Thoracic aorta (tissue), 2 donors: ENCODE measurements around the gene KIRREL2. TPM values are rescaled to one million over a fixed set of nuclear protein-coding genes. Genes with fewer than 3 reads are reported as not detected.

Experiments
- ATAC-seq: fragments of 150-250 bp; one replicate; pipeline ENCODE4 v1.8.0; 2017; ENCODE audit warnings: low read depth; ENCODE audit not compliant: insufficient number of reproducible peaks, low FRiP score
- DNase-seq: peaks from one replicate; pipeline ENCODE4 v3.0.0-alpha.2; 2020; ENCODE audit warnings: low spot score
- H3K27ac ChIP-seq, 2 donors: fragments of 200-600 bp; sonication (generic); 1 replicate in 1 of 2; 2 replicates in 1 of 2; pipeline ENCODE4 v1.5.1; 2016; ENCODE audit warnings: mild to moderate bottlenecking in 2 of 2, moderate library complexity in 2 of 2
- H3K27me3 ChIP-seq: fragments of 200-600 bp; sonication (generic); replicated peaks from 2 replicates; pipeline ENCODE4 v1.6.0; 2016; ENCODE audit warnings: mild to moderate bottlenecking; ENCODE audit not compliant: insufficient read depth
- H3K36me3 ChIP-seq: fragments of 200-600 bp; sonication (generic); one replicate; pipeline ENCODE4 v1.5.1; 2016
- H3K4me1 ChIP-seq, 2 donors: fragments of 200-600 bp; sonication (generic); 1 replicate in 1 of 2; 2 replicates in 1 of 2; pipeline versions ENCODE4 v1.5.1 to v1.6.0; 2016; ENCODE audit warnings: low read depth in 2 of 2, mild to moderate bottlenecking in 1 of 2; ENCODE audit not compliant: control insufficient read depth in 1 of 2
- H3K4me3 ChIP-seq: fragments of 200-600 bp; sonication (generic); 2 replicates; pipeline ENCODE4 v1.5.1; 2016; ENCODE audit warnings: mild to moderate bottlenecking
- H3K9me3 ChIP-seq: fragments of 200-600 bp; sonication (generic); 2 replicates; pipeline ENCODE4 v1.5.1; 2016
- CTCF ChIP-seq: fragments of 200-600 bp; sonication (generic); IDR thresholded peaks from one replicate; pipeline ENCODE4 v1.5.1; 2019; ENCODE audit warnings: antibody characterized with exemption
- total RNA-seq, 2 donors: library from RNA; depleted of rRNA; stranded (reverse); fragments of >200 nt; gene quantifications; one replicate each; pipeline versions ENCODE4 v1.1.0 to v1.2.3, GENCODE V29; 2016

Gene KIRREL2
- total RNA-seq, 2 donors from 2014 or later, result 0.92 TPM; not detected in 1

DNA sequence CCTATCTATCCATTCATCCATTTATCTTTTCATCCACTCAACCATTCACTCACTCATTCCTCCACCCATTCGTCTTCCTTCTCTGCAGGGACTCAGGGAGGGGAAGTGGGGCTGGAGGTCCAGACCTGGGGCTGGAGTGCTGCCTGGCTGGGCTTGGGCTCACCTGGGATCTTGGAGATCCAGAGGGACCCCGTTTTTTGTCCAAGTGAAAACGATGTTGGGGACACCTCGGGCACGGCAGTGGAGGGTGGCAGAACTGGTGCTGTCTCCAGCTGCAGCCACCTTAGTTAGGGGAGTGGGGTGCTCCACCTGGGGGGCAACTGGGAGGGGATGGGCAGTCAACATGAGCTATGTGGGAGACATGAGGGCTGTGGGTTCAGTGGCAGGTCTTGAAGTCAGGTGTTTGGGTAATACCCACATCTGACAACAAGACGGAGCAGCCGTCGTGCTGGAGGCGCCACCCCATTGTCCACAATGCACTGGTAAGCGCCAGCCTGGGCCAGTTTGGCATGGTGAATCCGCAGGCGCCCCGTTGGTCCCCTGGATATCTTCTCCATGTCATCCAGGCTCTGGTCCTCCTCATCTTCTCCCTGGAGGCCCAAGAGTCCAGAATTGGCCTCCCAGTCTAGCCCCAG lies 14.6 kb upstream of the KIRREL2 start:
- no peak for TF ChIP-seq CTCF
- peaks cover 10% of the 10 kb centered on the region for H3K9me3 ChIP-seq
- no peak overlapping the region for H3K4me3 ChIP-seq
- peaks cover 9% of the 10 kb centered on the region for H3K27me3 ChIP-seq
- no peak for ATAC-seq
- no peak overlapping the region for H3K27ac ChIP-seq
- H3K36me3 ChIP-seq, result no peaks in the 10 kb centered on the region
- H3K4me1 ChIP-seq, result peaks cover 3 to 8% of the 10 kb centered on the region in 2 donors
- DNase-seq, result no peak

DNA sequence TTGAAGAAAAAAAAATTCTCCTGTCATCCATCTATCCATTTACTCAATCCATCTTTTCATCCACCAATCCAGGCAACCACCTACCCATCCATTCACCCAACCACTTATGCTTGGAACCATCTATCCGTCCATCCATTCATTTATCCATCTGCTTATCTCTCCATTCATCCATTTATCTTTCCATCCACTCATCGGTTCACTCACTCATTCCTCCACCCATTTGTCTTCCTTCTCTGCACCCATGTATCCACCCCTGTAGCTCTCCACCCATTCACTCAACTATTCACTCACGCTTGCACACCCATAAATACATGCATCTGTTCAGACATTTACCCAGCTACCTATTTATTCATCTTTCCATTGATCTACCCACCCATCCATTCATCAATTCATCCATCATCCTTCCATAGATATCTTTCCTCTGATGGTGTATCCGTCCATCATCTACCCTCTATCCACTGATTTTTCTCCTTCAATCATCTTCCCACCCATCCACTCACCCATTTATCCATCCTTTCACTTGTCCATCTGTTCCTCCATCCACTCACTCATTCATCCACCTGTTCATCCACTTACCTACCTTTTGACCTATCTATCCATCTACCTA lies 13.9 kb upstream of the KIRREL2 start:
- ATAC-seq (no peak), DNase-seq (no peak)
- Histone ChIP-seq H3K9me3 (peaks cover 10% of the 10 kb centered on the region), H3K4me3 (no peak overlapping the region), H3K36me3 (no peaks in the 10 kb centered on the region), H3K4me1 (peaks cover 3 to 8% of the 10 kb centered on the region in 2 donors), H3K27me3 (peaks cover 9% of the 10 kb centered on the region), H3K27ac (no peak overlapping the region)
- no peak for TF ChIP-seq CTCF

GRCh38 chr19:35843676-35844481 lies 12.8 kb upstream of the KIRREL2 start:
- TF ChIP-seq CTCF, result no peak
- no peak overlapping the region for H3K27ac ChIP-seq
- DNase-seq (no peak), ATAC-seq (no peak)
- no peaks in the 10 kb centered on the region for H3K36me3 ChIP-seq
- H3K9me3 ChIP-seq, result peaks cover 6% of the 10 kb centered on the region
- H3K27me3 ChIP-seq, result peaks cover 9% of the 10 kb centered on the region
- H3K4me3 ChIP-seq, result no peak overlapping the region
- H3K4me1 ChIP-seq, result peaks cover 3 to 8% of the 10 kb centered on the region in 2 donors

- ATAC-seq (no peak), DNase-seq (no peak)
- Histone ChIP-seq H3K27ac (no peak overlapping the region), H3K4me1 (peaks cover 3 to 8% of the 10 kb centered on the region in 2 donors), H3K27me3 (peaks cover 9% of the 10 kb centered on the region), H3K9me3 (no peaks in the 10 kb centered on the region), H3K4me3 (no peak overlapping the region), H3K36me3 (no peaks in the 10 kb centered on the region)
- TF ChIP-seq CTCF, result no peak
These were observed 12.1 kb upstream of the KIRREL2 start for GRCh38 chr19:35844482-35845214.
